ENCODE data around the gene NFIC. TPM values are rescaled to one million over a fixed set of nuclear protein-coding genes. Genes with fewer than 3 reads are reported as not detected.
A peak's percentile ranks its signal among the peaks of the same experiment; 100 is the strongest.
"Not testable (repeated sequence)": the region's sequence is repeated elsewhere in the genome, so short reads cannot be mapped to it uniquely, and the experiment has no call there.

The NFIC gene
- total RNA-seq, 2 donors from 2014 or later, result 16.7 to 18.1 TPM

GRCh38 chr19:3345850-3346460 lies 20.4 kb upstream of the NFIC start:
- no peak for ATAC-seq (replicated peaks)
- no peaks in the 10 kb centered on the region for H3K9me3 Mint-ChIP-seq
- no peak overlapping the region for H3K4me3 Mint-ChIP-seq
- H3K36me3 Mint-ChIP-seq (ENCODE audit: low read depth), result no peaks in the 10 kb centered on the region
- H3K4me1 Mint-ChIP-seq, result no peaks in the 10 kb centered on the region
- H3K27me3 Mint-ChIP-seq, result no peaks in the 10 kb centered on the region
- no peak overlapping the region for H3K27ac Mint-ChIP-seq

GRCh38 chr19:3346677-3347353 lies 19.6 kb upstream of the NFIC start:
- Mint-ChIP-seq H3K4me1 (no peaks in the 10 kb centered on the region), H3K36me3 (ENCODE audit: low read depth) (no peaks in the 10 kb centered on the region), H3K9me3 (no peaks in the 10 kb centered on the region), H3K27ac (no peak overlapping the region), H3K4me3 (no peak overlapping the region), H3K27me3 (no peaks in the 10 kb centered on the region)
- no peak for ATAC-seq (replicated peaks)

GRCh38 chr19:3348042-3348441 lies 18.3 kb upstream of the NFIC start:
- Mint-ChIP-seq H3K27me3 (no peaks in the 10 kb centered on the region), H3K9me3 (no peaks in the 10 kb centered on the region), H3K4me3 (no peak overlapping the region), H3K36me3 (ENCODE audit: low read depth) (no peaks in the 10 kb centered on the region), H3K27ac (no peak overlapping the region), H3K4me1 (no peaks in the 10 kb centered on the region)
- no peak for ATAC-seq (replicated peaks)

GRCh38 chr19:3348469-3348868 lies 17.9 kb upstream of the NFIC start:
- ATAC-seq (replicated peaks); H3K9me3 Mint-ChIP-seq: not testable (repeated sequence)

GRCh38 chr19:3350014-3350663 lies 16.2 kb upstream of the NFIC start:
- ATAC-seq (replicated peaks), result no peak
- Mint-ChIP-seq H3K4me1 (no peaks in the 10 kb centered on the region), H3K36me3 (ENCODE audit: low read depth) (no peaks in the 10 kb centered on the region), H3K4me3 (no peak overlapping the region), H3K9me3 (no peaks in the 10 kb centered on the region), H3K27ac (no peak overlapping the region), H3K27me3 (no peaks in the 10 kb centered on the region)

More at GRCh38 chr19:3348469-3348868, 17.9 kb upstream of the NFIC start:
- H3K36me3 Mint-ChIP-seq (ENCODE audit: low read depth); H3K4me1 Mint-ChIP-seq; H3K27ac Mint-ChIP-seq; H3K4me3 Mint-ChIP-seq; H3K27me3 Mint-ChIP-seq: not testable (repeated sequence)

GRCh38 chr19:3351702-3352447 lies 14.5 kb upstream of the NFIC start:
- no peak for ATAC-seq (replicated peaks)
- no peaks in the 10 kb centered on the region for H3K27me3 Mint-ChIP-seq
- H3K9me3 Mint-ChIP-seq, result no peaks in the 10 kb centered on the region
- no peaks in the 10 kb centered on the region for H3K36me3 Mint-ChIP-seq (ENCODE audit: low read depth)
- H3K4me3 Mint-ChIP-seq, result no peak overlapping the region
- no peak overlapping the region for H3K27ac Mint-ChIP-seq
- H3K4me1 Mint-ChIP-seq, result no peaks in the 10 kb centered on the region

- H3K36me3 Mint-ChIP-seq (ENCODE audit: low read depth), result no peaks in the 10 kb centered on the region
- no peaks in the 10 kb centered on the region for H3K27me3 Mint-ChIP-seq
- no peak for ATAC-seq (replicated peaks)
- H3K4me3 Mint-ChIP-seq, result no peak overlapping the region
- H3K9me3 Mint-ChIP-seq, result no peaks in the 10 kb centered on the region
- H3K4me1 Mint-ChIP-seq, result no peaks in the 10 kb centered on the region
- no peak overlapping the region for H3K27ac Mint-ChIP-seq
Measured at GRCh38 chr19:3353493-3353892, 12.9 kb upstream of the NFIC start.

GRCh38 chr19:3356805-3357204 lies 9.6 kb upstream of the NFIC start:
- Mint-ChIP-seq H3K36me3 (ENCODE audit: low read depth) (no peaks in the 10 kb centered on the region), H3K9me3 (no peaks in the 10 kb centered on the region), H3K4me3 (peak overlapping the region; percentile 77), H3K27me3 (no peaks in the 10 kb centered on the region), H3K27ac (peak overlapping the region; percentile 50), H3K4me1 (peaks cover 4% of the 10 kb centered on the region)
- no peak for ATAC-seq (replicated peaks)

GRCh38 chr19:3357271-3357991 lies 9.0 kb upstream of the NFIC start:
- peak overlapping the region; percentile 50 for H3K27ac Mint-ChIP-seq
- peak; percentile 43 for ATAC-seq (replicated peaks)
- peak overlapping the region; percentile 77 for H3K4me3 Mint-ChIP-seq
- H3K36me3 Mint-ChIP-seq (ENCODE audit: low read depth), result no peaks in the 10 kb centered on the region
- no peaks in the 10 kb centered on the region for H3K27me3 Mint-ChIP-seq
- no peaks in the 10 kb centered on the region for H3K9me3 Mint-ChIP-seq
- peaks cover 10% of the 10 kb centered on the region for H3K4me1 Mint-ChIP-seq

GRCh38 chr19:3357992-3358688 lies 8.2 kb upstream of the NFIC start:
- no peaks in the 10 kb centered on the region for H3K9me3 Mint-ChIP-seq
- no peaks in the 10 kb centered on the region for H3K27me3 Mint-ChIP-seq
- no peak overlapping the region for H3K27ac Mint-ChIP-seq
- H3K4me1 Mint-ChIP-seq, result peaks cover 11% of the 10 kb centered on the region
- ATAC-seq (replicated peaks), result peak; percentile 9
- no peaks in the 10 kb centered on the region for H3K36me3 Mint-ChIP-seq (ENCODE audit: low read depth)
- peak overlapping the region; percentile 77 for H3K4me3 Mint-ChIP-seq

- Mint-ChIP-seq H3K9me3 (no peaks in the 10 kb centered on the region), H3K4me3 (peak overlapping the region; percentile 77), H3K4me1 (peaks cover 11% of the 10 kb centered on the region), H3K27ac (peak overlapping the region; percentile 41), H3K27me3 (no peaks in the 10 kb centered on the region), H3K36me3 (ENCODE audit: low read depth) (no peaks in the 10 kb centered on the region)
- ATAC-seq (replicated peaks), result no peak
Measured at GRCh38 chr19:3358689-3359014, 7.7 kb upstream of the NFIC start.

GRCh38 chr19:3359015-3359918 lies 7.1 kb upstream of the NFIC start:
- Mint-ChIP-seq H3K4me1 (peaks cover 11% of the 10 kb centered on the region), H3K9me3 (no peaks in the 10 kb centered on the region), H3K27me3 (no peaks in the 10 kb centered on the region), H3K4me3 (peak overlapping the region; percentile 77), H3K27ac (peak overlapping the region; percentile 41), H3K36me3 (ENCODE audit: low read depth) (no peaks in the 10 kb centered on the region)
- ATAC-seq (replicated peaks), result peak; percentile 48

GRCh38 chr19:3359919-3360420 lies 6.4 kb upstream of the NFIC start:
- Mint-ChIP-seq H3K27ac (no peak overlapping the region), H3K36me3 (ENCODE audit: low read depth) (no peaks in the 10 kb centered on the region), H3K9me3 (no peaks in the 10 kb centered on the region), H3K27me3 (no peaks in the 10 kb centered on the region), H3K4me1 (peaks cover 11% of the 10 kb centered on the region), H3K4me3 (peak overlapping the region; percentile 81)
- ATAC-seq (replicated peaks), result peak; percentile 36

Measured in activated T-helper 17 cell treated with anti-CD3 and anti-CD28 coated beads, Interleukin-2, amount 50 U/mL, for 72 hours (primary cell).